Bronchial epithelial cell (primary cell): ENCODE data around the gene ZIC1. TPM values are rescaled to one million over a fixed set of nuclear protein-coding genes. Genes with fewer than 3 reads are reported as not detected.

ENCODE experiments used
- DNase-seq: peaks from one replicate; pipeline ENCODE4 v3.0.0-alpha.2; 2010; ENCODE audit warnings: low read depth
- FAIRE-seq: peaks from 2 replicates; lab custom pipeline; 2011; peaks lifted over from hg19 to GRCh38; lab: Jason Lieb, UNC
- H3K27me3 ChIP-seq: 2 replicates; pipeline ENCODE4 v1.5.1; 2011; ENCODE audit warnings: low read length; ENCODE audit not compliant: control insufficient read depth, insufficient read depth
- H3K36me3 ChIP-seq: 2 replicates; pipeline ENCODE4 v1.5.1; 2011; ENCODE audit warnings: low read length; ENCODE audit not compliant: control insufficient read depth, insufficient read depth
- H3K4me3 ChIP-seq: 2 replicates; pipeline ENCODE4 v1.5.1; 2011; ENCODE audit warnings: mild to moderate bottlenecking, low read depth, low read length, control low read depth
- CTCF ChIP-seq: IDR thresholded peaks from 2 replicates; pipeline ENCODE4 v1.5.1; 2011; ENCODE audit warnings: mild to moderate bottlenecking, moderate library complexity, low read length, control low read depth, inconsistent platforms; ENCODE audit not compliant: insufficient read depth, severe bottlenecking
- total RNA-seq: library from RNA; depleted of rRNA; stranded (reverse); fragments of >200 nt; gene quantifications from 2 replicates; pipeline ENCODE4 v1.2.1, GENCODE V29; 2014

Gene ZIC1
- total RNA-seq, 1 donor from 2014 or later: not detected

- Histone ChIP-seq H3K4me3 (no peak overlapping the region), H3K27me3 (peaks cover 19% of the 10 kb centered on the region), H3K36me3 (no peaks in the 10 kb centered on the region)
- DNase-seq (no peak), FAIRE-seq (no peak)
- no peak for TF ChIP-seq CTCF
Observed at GRCh38 chr3:147365196-147366115, 43.7 kb upstream of the ZIC1 start.

- no peak for FAIRE-seq
- no peak for TF ChIP-seq CTCF
- peaks cover 24% of the 10 kb centered on the region for H3K27me3 ChIP-seq
Observed at GRCh38 chr3:147367676-147368075, 41.5 kb upstream of the ZIC1 start.

GRCh38 chr3:147368151-147368550 lies 41.0 kb upstream of the ZIC1 start:
- H3K36me3 ChIP-seq: no peaks in the 10 kb centered on the region
- FAIRE-seq (no peak), DNase-seq (no peak)
- TF ChIP-seq CTCF: no peak
- no peak overlapping the region for H3K4me3 ChIP-seq
- H3K27me3 ChIP-seq: peaks cover 24% of the 10 kb centered on the region

More at GRCh38 chr3:147367676-147368075, 41.5 kb upstream of the ZIC1 start:
- H3K4me3 ChIP-seq: no peak overlapping the region
- no peaks in the 10 kb centered on the region for H3K36me3 ChIP-seq
- DNase-seq: no peak

GRCh38 chr3:147368561-147369221 lies 40.5 kb upstream of the ZIC1 start:
- Histone ChIP-seq H3K36me3 (no peaks in the 10 kb centered on the region), H3K4me3 (no peak overlapping the region), H3K27me3 (peaks cover 24% of the 10 kb centered on the region)
- TF ChIP-seq CTCF: no peak
- DNase-seq: no peak
- FAIRE-seq: peak; percentile 47

GRCh38 chr3:147369231-147369630 lies 39.9 kb upstream of the ZIC1 start:
- no peaks in the 10 kb centered on the region for H3K36me3 ChIP-seq
- TF ChIP-seq CTCF: no peak
- H3K4me3 ChIP-seq: no peak overlapping the region
- H3K27me3 ChIP-seq: peaks cover 24% of the 10 kb centered on the region
- no peak for DNase-seq
- no peak for FAIRE-seq
